Tibial nerve (tissue), 3 donors: ENCODE measurements around the gene C2orf78.

ENCODE experiments used
- POLR2A ChIP-seq, 2 donors: fragments of 450-650 bp; IDR thresholded peaks; one replicate each; pipeline ENCODE4 v1.6.1; 2017; ENCODE audit warnings: antibody characterized with exemption in 2 of 2, mild to moderate bottlenecking in 2 of 2, moderate library complexity in 2 of 2
- TF ChIP-seq, protein P1 (sequence below), 5 experiments: fragments of 200-600 bp in 3 of 5; fragments of 450-650 bp in 2 of 5; sonication (generic) in 3 of 5; IDR thresholded peaks; one replicate each; pipeline ENCODE4 v1.5.1; 2016 to 2019; ENCODE audit warnings: antibody characterized with exemption in 5 of 5, mild to moderate bottlenecking in 3 of 5, moderate library complexity in 2 of 5

DNA sequence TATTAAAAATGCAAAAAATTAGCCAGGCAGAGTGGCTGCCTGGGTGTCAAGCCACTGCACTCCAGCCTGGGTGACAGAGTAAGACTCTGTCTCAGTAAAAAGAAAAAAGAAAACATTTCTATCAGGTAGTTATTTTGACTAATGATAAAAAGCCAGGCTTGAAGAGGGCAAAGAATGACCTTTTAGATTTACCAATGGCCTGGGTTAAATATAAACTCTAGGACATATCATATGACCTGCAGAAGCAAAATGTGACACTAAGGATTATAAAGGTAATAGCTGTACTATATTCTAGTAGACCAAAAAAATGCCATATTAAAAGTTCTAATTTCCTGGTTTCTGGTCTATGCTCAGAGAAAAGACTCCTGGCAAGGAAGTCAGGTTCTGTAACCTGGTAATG lies 28.7 kb downstream of the C2orf78 start:
- TF ChIP-seq, protein P1, sequence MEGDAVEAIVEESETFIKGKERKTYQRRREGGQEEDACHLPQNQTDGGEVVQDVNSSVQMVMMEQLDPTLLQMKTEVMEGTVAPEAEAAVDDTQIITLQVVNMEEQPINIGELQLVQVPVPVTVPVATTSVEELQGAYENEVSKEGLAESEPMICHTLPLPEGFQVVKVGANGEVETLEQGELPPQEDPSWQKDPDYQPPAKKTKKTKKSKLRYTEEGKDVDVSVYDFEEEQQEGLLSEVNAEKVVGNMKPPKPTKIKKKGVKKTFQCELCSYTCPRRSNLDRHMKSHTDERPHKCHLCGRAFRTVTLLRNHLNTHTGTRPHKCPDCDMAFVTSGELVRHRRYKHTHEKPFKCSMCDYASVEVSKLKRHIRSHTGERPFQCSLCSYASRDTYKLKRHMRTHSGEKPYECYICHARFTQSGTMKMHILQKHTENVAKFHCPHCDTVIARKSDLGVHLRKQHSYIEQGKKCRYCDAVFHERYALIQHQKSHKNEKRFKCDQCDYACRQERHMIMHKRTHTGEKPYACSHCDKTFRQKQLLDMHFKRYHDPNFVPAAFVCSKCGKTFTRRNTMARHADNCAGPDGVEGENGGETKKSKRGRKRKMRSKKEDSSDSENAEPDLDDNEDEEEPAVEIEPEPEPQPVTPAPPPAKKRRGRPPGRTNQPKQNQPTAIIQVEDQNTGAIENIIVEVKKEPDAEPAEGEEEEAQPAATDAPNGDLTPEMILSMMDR (IDR thresholded peaks at IDR 0.05): no peak
- TF ChIP-seq POLR2A (IDR thresholded peaks at IDR 0.05): no peak
